H9 (cell line): Measurements from ENCODE around the gene PLA2R1. TPM values are rescaled to one million over a fixed set of nuclear protein-coding genes. Genes with fewer than 3 reads are reported as not detected.

Experiments
- DNase-seq: peaks from one replicate; pipeline ENCODE4 v3.0.0-alpha.2; 2017
- H2AFZ ChIP-seq: one replicate; pipeline ENCODE4 v1.6.1; 2013; ENCODE audit warnings: mild to moderate bottlenecking, low read length, control low read depth, moderate library complexity
- H2AK5ac ChIP-seq: 2 replicates; pipeline ENCODE4 v1.6.1; 2013; ENCODE audit warnings: low read length, control low read depth, mixed read lengths; ENCODE audit not compliant: insufficient read length
- H2BK120ac ChIP-seq: one replicate; pipeline ENCODE4 v1.6.1; 2013; ENCODE audit warnings: low read depth, mild to moderate bottlenecking, low read length, control low read depth, inconsistent platforms; ENCODE audit not compliant: poor library complexity, severe bottlenecking
- H2BK12ac ChIP-seq: 2 replicates; pipeline ENCODE4 v1.6.1; 2013; ENCODE audit warnings: low read length, control low read depth, mixed read lengths, low read depth; ENCODE audit not compliant: insufficient read length
- H2BK15ac ChIP-seq: 2 replicates; pipeline ENCODE4 v1.6.1; 2013; ENCODE audit warnings: low read depth, low read length, control low read depth
- H2BK20ac ChIP-seq: one replicate; pipeline ENCODE4 v1.6.1; 2013; ENCODE audit warnings: low read depth, mild to moderate bottlenecking, low read length, control low read depth, inconsistent platforms; ENCODE audit not compliant: poor library complexity, severe bottlenecking
- H2BK5ac ChIP-seq: 2 replicates; pipeline ENCODE4 v1.6.1; 2013; ENCODE audit warnings: low read length, control low read depth, mixed read lengths; ENCODE audit not compliant: insufficient read length
- H3K14ac ChIP-seq: 2 replicates; pipeline ENCODE4 v1.6.1; 2013; ENCODE audit warnings: low read length, control low read depth; ENCODE audit not compliant: insufficient read depth
- H3K18ac ChIP-seq: 2 replicates; pipeline ENCODE4 v1.6.1; 2013; ENCODE audit warnings: low read depth, mild to moderate bottlenecking, mixed read lengths, low read length, control low read depth; ENCODE audit not compliant: insufficient read length
- H3K23ac ChIP-seq: 2 replicates; pipeline ENCODE4 v1.6.1; 2013; ENCODE audit warnings: low read length, control low read depth, mixed read lengths, low read depth; ENCODE audit not compliant: insufficient read length
- H3K23me2 ChIP-seq: 2 replicates; pipeline ENCODE4 v1.6.1; 2013; ENCODE audit warnings: low read depth, mild to moderate bottlenecking, mixed read lengths, low read length, control low read depth; ENCODE audit not compliant: insufficient read length, poor library complexity, severe bottlenecking
- H3K27ac ChIP-seq: 2 replicates; pipeline ENCODE4 v1.5.1; 2013; ENCODE audit warnings: low read length, control low read depth, mixed read lengths, low read depth; ENCODE audit not compliant: insufficient read length
- H3K27me3 ChIP-seq: 2 replicates; pipeline ENCODE4 v1.6.1; 2013; ENCODE audit warnings: low read length, control low read depth, inconsistent platforms; ENCODE audit not compliant: insufficient read depth
- H3K4ac ChIP-seq: 2 replicates; pipeline ENCODE4 v1.6.1; 2013; ENCODE audit warnings: low read depth, mild to moderate bottlenecking, control low read depth, inconsistent platforms, low read length, moderate library complexity
- H3K4me1 ChIP-seq: 2 replicates; pipeline ENCODE4 v1.6.1; 2013; ENCODE audit warnings: low read length, control low read depth, inconsistent platforms; ENCODE audit not compliant: insufficient read depth
- H3K4me2 ChIP-seq: 2 replicates; pipeline ENCODE4 v1.6.1; 2013; ENCODE audit warnings: low read length, control low read depth, mixed read lengths; ENCODE audit not compliant: insufficient read length, insufficient read depth
- H3K56ac ChIP-seq: 2 replicates; pipeline ENCODE4 v1.6.1; 2013; ENCODE audit warnings: low read depth, mild to moderate bottlenecking, mixed read lengths, low read length, control low read depth; ENCODE audit not compliant: insufficient read length
- H3K79me1 ChIP-seq: 2 replicates; pipeline ENCODE4 v1.6.1; 2013; ENCODE audit warnings: low read depth, mild to moderate bottlenecking, moderate library complexity, low read length, control low read depth, inconsistent platforms; ENCODE audit not compliant: insufficient read depth, poor library complexity, severe bottlenecking
- H3K79me2 ChIP-seq: 2 replicates; pipeline ENCODE4 v1.6.1; 2013; ENCODE audit warnings: low read length, control low read depth, inconsistent platforms; ENCODE audit not compliant: insufficient read depth
- H3K9ac ChIP-seq: 2 replicates; pipeline ENCODE4 v1.6.1; 2013; ENCODE audit warnings: low read length, control low read depth, mixed read lengths; ENCODE audit not compliant: insufficient read length; ENCODE audit errors: extremely low read depth
- H3K9me3 ChIP-seq: one replicate; pipeline ENCODE4 v1.6.1; 2013; ENCODE audit warnings: low read depth, low read length, inconsistent platforms; ENCODE audit not compliant: control insufficient read depth
- H3T11ph ChIP-seq: one replicate; pipeline ENCODE4 v1.6.1; 2013; ENCODE audit warnings: mild to moderate bottlenecking, low read length, control low read depth, inconsistent platforms
- H4K20me1 ChIP-seq: one replicate; pipeline ENCODE4 v1.6.1; 2013; ENCODE audit not compliant: control insufficient read depth, insufficient read length, insufficient read depth
- H4K5ac ChIP-seq: 2 replicates; pipeline ENCODE4 v1.6.1; 2013; ENCODE audit warnings: low read depth, mild to moderate bottlenecking, mixed read lengths, low read length, control low read depth; ENCODE audit not compliant: insufficient read length
- H4K8ac ChIP-seq: replicated peaks from 2 replicates; pipeline ENCODE4 v1.6.1; 2013; ENCODE audit warnings: low read length, control low read depth, mixed read lengths, low read depth; ENCODE audit not compliant: insufficient read length
- H4K91ac ChIP-seq: 2 replicates; pipeline ENCODE4 v1.6.1; 2013; ENCODE audit warnings: low read depth, mild to moderate bottlenecking, moderate library complexity, mixed read lengths, low read length, control low read depth; ENCODE audit not compliant: insufficient read length
- H3K27ac Mint-ChIP-seq, 3 experiments: 2 replicates in 2 of 3; 3 replicates in 1 of 3; pipeline ENCODE4 v1.8.0; 2020 to 2021; ENCODE audit warnings: mixed read lengths in 3 of 3, mild to moderate bottlenecking in 1 of 3, moderate library complexity in 1 of 3
- H3K27me3 Mint-ChIP-seq: 2 replicates; pipeline ENCODE4 v1.8.0; 2021; ENCODE audit warnings: low read depth, mild to moderate bottlenecking, moderate library complexity, mixed read lengths
- H3K36me3 Mint-ChIP-seq, 3 experiments: 2 replicates in 2 of 3; 3 replicates in 1 of 3; pipeline ENCODE4 v1.8.0; 2020 to 2021; ENCODE audit warnings: low read depth in 3 of 3, mixed read lengths in 3 of 3; ENCODE audit not compliant: insufficient read depth in 1 of 3
- H3K4me1 Mint-ChIP-seq, 2 experiments: 2 replicates each; pipeline ENCODE4 v1.8.0; 2020; ENCODE audit warnings: mixed read lengths in 2 of 2
- H3K4me3 Mint-ChIP-seq, 2 experiments: 2 replicates in 1 of 2; 3 replicates in 1 of 2; pipeline ENCODE4 v1.8.0; 2020 to 2021; ENCODE audit warnings: mild to moderate bottlenecking in 2 of 2, mixed read lengths in 2 of 2, moderate library complexity in 1 of 2
- H3K9me3 Mint-ChIP-seq, 2 experiments: 2 replicates in 1 of 2; 3 replicates in 1 of 2; pipeline ENCODE4 v1.8.0; 2020; ENCODE audit warnings: mild to moderate bottlenecking in 2 of 2, mixed read lengths in 2 of 2, moderate library complexity in 1 of 2
- WGBS: extraction: QIAGEN DNeasy Blood & Tissue Kit; methylation state at CpG from one replicate; pipeline ENCODE4 v1.1.7; 2013; ENCODE audit warnings: missing lambda C conversion rate, low lambda C conversion rate, mixed read lengths; ENCODE audit not compliant: insufficient read length; ENCODE audit errors: extremely low coverage; 5-methylcytosine and 5-hydroxymethylcytosine counted together
- total RNA-seq: library from RNA; stranded (reverse); gene quantifications from 2 replicates; pipeline ENCODE4 v1.2.1, GENCODE V29; 2021
- TF ChIP-seq, protein P1 (sequence below): fragments of 200-600 bp; sonication (generic); conservative IDR thresholded peaks from 3 replicates; pipeline ENCODE4 v1.8.0; 2021; ENCODE audit warnings: antibody characterized with exemption, mild to moderate bottlenecking

The PLA2R1 gene
- total RNA-seq, 1 experiment from 2014 or later: 0.83 TPM

DNA sequence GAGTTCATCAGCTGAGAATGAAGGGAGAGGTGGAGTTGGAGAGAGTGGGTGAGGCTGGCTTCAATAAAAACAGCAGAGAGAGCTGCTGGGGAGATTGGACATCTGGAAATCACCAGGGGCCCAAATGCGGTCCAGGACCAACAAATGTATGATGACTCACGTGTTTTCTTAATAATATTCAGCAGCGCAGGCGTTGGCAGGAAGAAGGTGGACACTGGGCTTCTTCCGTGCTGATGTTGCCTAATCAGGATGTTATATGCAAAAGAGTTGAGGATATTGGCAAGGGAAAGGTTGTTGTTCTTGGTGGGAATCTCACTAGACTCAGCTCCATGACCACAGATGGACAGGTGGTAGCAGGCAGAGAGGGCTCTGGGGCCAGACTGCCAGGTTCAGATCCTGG lies 12.8 kb upstream of the PLA2R1 start:
- no peaks in the 10 kb centered on the region for H3K23me2 ChIP-seq
- H3K9me3 ChIP-seq: no peaks in the 10 kb centered on the region
- no peak overlapping the region for H2BK12ac ChIP-seq
- no peaks in the 10 kb centered on the region for H4K20me1 ChIP-seq
- H2AFZ ChIP-seq: no peak overlapping the region
- Mint-ChIP-seq H3K27ac (no peak overlapping the region), H3K4me1 (no peaks in the 10 kb centered on the region), H3K36me3 (peaks cover under 1 to 18% (median 6%) of the 10 kb centered on the region in 3 experiments; a peak in 4 of 7 replicates), H3K9me3 (peaks cover 21 to 28% of the 10 kb centered on the region in 2 experiments), H3K27me3 (no peaks in the 10 kb centered on the region), H3K4me3 (no peak overlapping the region)
- no peak overlapping the region for H2AK5ac ChIP-seq
- H3K9ac ChIP-seq: no peak overlapping the region
- no peak overlapping the region for H4K5ac ChIP-seq
- no peak for DNase-seq
- H3K27ac ChIP-seq: no peak overlapping the region
- no peak overlapping the region for H2BK120ac ChIP-seq
- H3K23ac ChIP-seq: no peak overlapping the region
- no peak overlapping the region for H3K56ac ChIP-seq
- H3K79me1 ChIP-seq: no peaks in the 10 kb centered on the region
- H3K79me2 ChIP-seq: no peaks in the 10 kb centered on the region
- no peak overlapping the region for H3K14ac ChIP-seq
- no peaks in the 10 kb centered on the region for H3K27me3 ChIP-seq
- no peak overlapping the region for H3T11ph ChIP-seq
- no peak overlapping the region for H2BK15ac ChIP-seq
- no peak overlapping the region for H2BK20ac ChIP-seq
- TF ChIP-seq, protein P1, sequence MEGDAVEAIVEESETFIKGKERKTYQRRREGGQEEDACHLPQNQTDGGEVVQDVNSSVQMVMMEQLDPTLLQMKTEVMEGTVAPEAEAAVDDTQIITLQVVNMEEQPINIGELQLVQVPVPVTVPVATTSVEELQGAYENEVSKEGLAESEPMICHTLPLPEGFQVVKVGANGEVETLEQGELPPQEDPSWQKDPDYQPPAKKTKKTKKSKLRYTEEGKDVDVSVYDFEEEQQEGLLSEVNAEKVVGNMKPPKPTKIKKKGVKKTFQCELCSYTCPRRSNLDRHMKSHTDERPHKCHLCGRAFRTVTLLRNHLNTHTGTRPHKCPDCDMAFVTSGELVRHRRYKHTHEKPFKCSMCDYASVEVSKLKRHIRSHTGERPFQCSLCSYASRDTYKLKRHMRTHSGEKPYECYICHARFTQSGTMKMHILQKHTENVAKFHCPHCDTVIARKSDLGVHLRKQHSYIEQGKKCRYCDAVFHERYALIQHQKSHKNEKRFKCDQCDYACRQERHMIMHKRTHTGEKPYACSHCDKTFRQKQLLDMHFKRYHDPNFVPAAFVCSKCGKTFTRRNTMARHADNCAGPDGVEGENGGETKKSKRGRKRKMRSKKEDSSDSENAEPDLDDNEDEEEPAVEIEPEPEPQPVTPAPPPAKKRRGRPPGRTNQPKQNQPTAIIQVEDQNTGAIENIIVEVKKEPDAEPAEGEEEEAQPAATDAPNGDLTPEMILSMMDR: no peak
- no CpG with 5 or more reads among the region's 5 CpGs for whole genome bisulfite sequencing
- no peak overlapping the region for H4K91ac ChIP-seq
- no peak overlapping the region for H3K4ac ChIP-seq
- no peak overlapping the region for H3K4me2 ChIP-seq
- no peak overlapping the region for H2BK5ac ChIP-seq
- no peak overlapping the region for H3K18ac ChIP-seq
- no peaks in the 10 kb centered on the region for H3K4me1 ChIP-seq
- H4K8ac ChIP-seq: no peak overlapping the region
